HG02852 (cell line): Measurements from ENCODE around the gene UBP1.

ENCODE experiments used
- ATAC-seq: cut with Tn5 transposase; IDR thresholded peaks from one replicate; pipeline ENCODE4 v1.9.1; 2021; ENCODE audit warnings: mild to moderate bottlenecking, moderate library complexity; ENCODE audit not compliant: unreplicated experiment

The UBP1 gene

GRCh38 chr3:33392144-33392543 lies 48.1 kb downstream of the UBP1 start:
- ATAC-seq, result no peak

GRCh38 chr3:33391255-33391995 lies 48.8 kb downstream of the UBP1 start:
- ATAC-seq, result no peak

GRCh38 chr3:33389908-33390307 lies 50.3 kb downstream of the UBP1 start:
- no peak for ATAC-seq

GRCh38 chr3:33388374-33389100 lies 51.7 kb downstream of the UBP1 start:
- no peak for ATAC-seq

- no peak for ATAC-seq
Measured at GRCh38 chr3:33386631-33387030, 53.6 kb downstream of the UBP1 start.

GRCh38 chr3:33385423-33385822 lies 54.8 kb downstream of the UBP1 start:
- no peak for ATAC-seq

- ATAC-seq, result no peak
Measured at GRCh38 chr3:33383951-33384350, 56.3 kb downstream of the UBP1 start.

- ATAC-seq, result no peak
Measured at GRCh38 chr3:33380653-33381052, 59.6 kb downstream of the UBP1 start.

GRCh38 chr3:33377931-33378330 lies 62.3 kb downstream of the UBP1 start:
- ATAC-seq, result no peak

GRCh38 chr3:33377489-33377888 lies 62.7 kb downstream of the UBP1 start:
- ATAC-seq, result no peak

- no peak for ATAC-seq
Measured at GRCh38 chr3:33373082-33373437, 67.1 kb downstream of the UBP1 start.

GRCh38 chr3:33372218-33373081 lies 67.8 kb downstream of the UBP1 start:
- no peak for ATAC-seq

GRCh38 chr3:33364531-33365128 lies 75.6 kb downstream of the UBP1 start:
- ATAC-seq, result no peak

GRCh38 chr3:33364060-33364459 lies 76.1 kb downstream of the UBP1 start:
- ATAC-seq, result no peak

- ATAC-seq, result no peak
Measured at GRCh38 chr3:33363113-33363800, 76.9 kb downstream of the UBP1 start.

- no peak for ATAC-seq
Measured at GRCh38 chr3:33360136-33360825, 79.9 kb downstream of the UBP1 start.

- no peak for ATAC-seq
Measured at GRCh38 chr3:33358172-33358781, 81.9 kb downstream of the UBP1 start.

GRCh38 chr3:33355611-33356010 lies 84.6 kb downstream of the UBP1 start:
- ATAC-seq, result no peak

GRCh38 chr3:33339758-33340157 lies 100.4 kb downstream of the UBP1 start:
- no peak for ATAC-seq
